ENCODE results near the gene CDR2L.
"Not testable (repeated sequence)": the region's sequence is repeated elsewhere in the genome, so short reads cannot be mapped to it uniquely, and the experiment has no call there.

DNA sequence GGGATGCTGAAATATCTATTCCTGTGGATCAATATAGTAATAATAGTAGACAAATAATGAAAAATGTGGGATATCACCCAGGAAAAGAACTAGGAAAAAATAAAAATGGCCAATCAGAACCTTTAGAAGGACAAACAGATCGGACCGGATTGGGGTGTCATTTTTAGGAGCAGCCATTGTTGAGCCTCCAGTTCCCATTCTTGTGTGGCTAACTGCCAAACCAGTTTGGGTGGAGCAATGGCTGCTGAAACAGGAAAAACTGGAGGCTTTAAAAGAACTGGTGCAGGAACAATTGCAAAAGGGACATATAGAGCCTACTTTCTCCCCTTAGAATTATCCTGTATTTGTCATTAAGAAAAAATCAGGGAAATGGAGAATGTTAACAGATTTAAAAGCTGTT lies 39.2 kb downstream of the CDR2L start:
- not testable (repeated sequence) for TF ChIP-seq CTCF (IDR thresholded peaks at IDR 0.05; ENCODE audit: low read length); EZH2 (optimal IDR thresholded peaks at IDR 0.05; ENCODE audit: low read depth, low read length)
